GM15510 (cell line): Measurements from ENCODE around the gene TBCD.

Source experiments
- POLR2A ChIP-seq: IDR thresholded peaks from 3 replicates; pipeline ENCODE4 v1.6.1; 2011; ENCODE audit warnings: borderline replicate concordance; ENCODE audit not compliant: insufficient read length; ENCODE audit errors: extremely low read depth

Gene TBCD

DNA sequence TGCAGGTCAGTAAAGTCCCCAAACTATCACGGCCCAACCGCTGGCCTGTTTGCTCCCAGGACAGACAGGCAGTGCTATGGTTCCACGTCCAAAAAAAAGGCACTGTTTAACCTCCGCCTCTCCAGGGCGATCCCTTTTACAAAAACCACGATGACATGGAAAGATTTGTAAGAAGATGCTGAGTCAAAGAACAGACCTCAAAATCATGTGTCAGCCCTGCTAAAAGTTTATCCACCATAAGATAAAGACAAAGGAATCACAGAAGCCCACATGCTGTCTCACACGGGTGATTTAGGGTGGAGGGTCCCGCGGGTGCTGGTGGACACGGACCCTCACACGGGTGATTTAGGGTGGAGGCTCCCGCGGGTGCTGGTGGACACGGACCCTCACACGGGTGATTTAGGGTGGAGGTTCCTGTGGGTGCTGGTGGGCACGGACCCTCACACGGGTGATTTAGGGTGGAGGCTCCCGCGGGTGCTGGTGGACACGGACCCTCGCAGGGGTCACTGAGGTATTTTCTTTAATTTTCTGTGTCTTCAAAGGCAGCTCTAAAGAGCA, 210.4 kb downstream of the TBCD start:
- TF ChIP-seq POLR2A: no peak

DNA sequence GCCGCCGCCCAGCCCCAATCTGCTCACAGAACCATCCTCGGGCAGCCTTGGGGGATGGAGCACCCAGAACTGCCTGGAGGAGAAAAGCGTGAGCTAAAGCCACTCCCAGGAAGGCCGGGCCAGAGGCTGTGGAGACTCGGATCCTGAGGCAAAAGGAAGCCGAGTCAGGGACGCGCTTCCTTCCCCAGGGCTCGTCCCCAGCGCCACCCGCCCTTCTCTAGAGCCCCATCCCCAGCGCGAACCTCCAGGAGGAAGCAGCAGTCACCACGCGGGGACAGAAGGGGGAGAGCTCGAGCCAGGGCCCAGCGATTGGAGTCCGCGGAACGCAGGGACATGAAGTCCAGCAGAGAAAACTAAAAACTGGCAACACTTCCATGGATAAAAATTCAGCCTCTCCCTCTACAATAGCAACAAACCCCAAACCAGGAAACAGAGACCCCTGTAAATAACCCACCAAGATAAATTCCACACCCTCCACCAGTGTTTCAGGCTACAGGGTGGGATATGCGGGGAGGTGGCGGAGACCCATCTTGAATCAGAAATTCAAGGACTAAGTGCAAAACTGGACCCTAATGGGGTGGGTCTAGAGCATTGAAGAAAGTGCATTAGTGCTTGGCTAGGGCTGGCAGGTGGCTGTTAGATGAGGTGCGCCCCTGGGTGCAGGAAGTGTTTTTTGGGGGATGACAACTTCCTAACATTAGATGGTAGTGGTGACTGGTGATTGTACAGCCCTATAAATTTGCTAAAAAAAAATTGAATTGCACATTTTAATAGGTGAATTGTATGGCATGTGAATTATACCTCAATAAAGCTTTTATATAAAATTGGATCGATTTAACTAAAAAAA, 211.5 kb downstream of the TBCD start:
- TF ChIP-seq POLR2A: no peak

GRCh38 chr17:82964851-82965341, 213.0 kb downstream of the TBCD start:
- TF ChIP-seq POLR2A: no peak

DNA sequence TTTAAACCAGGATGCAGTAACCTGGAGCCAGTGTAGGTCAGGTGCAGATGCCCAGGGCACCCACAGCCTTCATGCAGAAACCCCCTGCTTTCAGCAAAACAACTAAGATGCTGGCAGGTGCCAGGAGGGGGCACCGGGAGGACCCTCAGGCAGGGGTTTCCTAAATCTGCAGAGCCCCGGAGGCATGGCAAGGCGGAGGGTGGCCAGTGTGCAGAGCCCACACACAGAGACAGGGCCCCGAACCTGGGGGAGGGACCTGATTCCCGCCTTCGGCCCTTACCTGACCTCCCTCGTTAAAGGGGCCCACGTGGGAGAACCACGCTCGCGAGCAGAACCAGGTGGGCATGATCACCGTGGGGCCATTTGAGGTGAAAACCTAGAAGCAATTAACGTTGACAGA, 213.5 kb downstream of the TBCD start:
- TF ChIP-seq POLR2A: no peak

GRCh38 chr17:82966415-82966814, 214.6 kb downstream of the TBCD start:
- TF ChIP-seq POLR2A: no peak

GRCh38 chr17:82967268-82968032, 215.6 kb downstream of the TBCD start:
- TF ChIP-seq POLR2A: no peak

DNA sequence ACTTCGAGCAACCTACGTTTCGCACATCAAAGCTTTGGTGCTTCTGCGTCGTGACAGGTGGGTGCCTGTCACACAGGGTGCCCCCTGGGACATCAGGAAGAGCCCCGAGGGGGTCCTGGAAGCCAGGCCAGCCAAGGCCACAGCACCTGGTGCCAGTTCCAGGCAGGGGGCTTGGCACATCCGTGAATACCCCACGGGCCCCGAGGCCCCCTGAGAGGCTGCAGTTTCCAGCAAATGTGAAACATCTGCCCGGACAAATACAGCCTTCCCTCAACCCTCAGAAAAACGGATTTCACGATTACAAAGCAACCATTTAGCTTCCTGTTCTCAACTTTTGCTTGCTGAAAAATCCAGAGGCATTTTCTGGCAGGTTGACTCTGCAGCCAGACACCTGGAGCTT, 218.2 kb downstream of the TBCD start:
- TF ChIP-seq POLR2A: no peak

- TF ChIP-seq POLR2A: no peak
These were observed 219.1 kb downstream of the TBCD start for GRCh38 chr17:82970818-82971590.

DNA sequence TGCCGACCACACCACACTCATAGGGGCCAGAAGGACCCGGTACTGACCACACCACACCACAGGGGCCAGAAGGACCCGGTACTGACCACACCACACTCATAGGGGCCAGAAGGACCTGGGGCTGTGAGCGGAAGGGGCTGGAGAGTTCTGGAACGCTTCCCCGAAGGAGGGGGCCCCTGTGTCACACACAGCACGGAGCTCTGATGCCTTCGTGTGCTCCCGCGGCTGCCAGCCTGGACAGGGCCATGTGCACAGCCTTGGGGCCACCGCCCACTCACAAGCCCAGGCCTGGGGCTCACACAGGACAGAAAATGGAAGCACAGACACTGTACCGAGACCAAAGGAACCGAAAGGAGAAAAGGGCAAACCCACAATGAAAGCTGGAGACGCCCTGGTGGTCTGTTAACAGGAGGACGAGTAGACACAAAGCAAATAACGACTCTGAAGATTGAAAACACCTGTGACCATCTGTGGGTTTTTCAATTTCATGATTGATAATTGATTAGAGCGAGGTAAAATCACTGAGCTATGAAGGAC, 221.0 kb downstream of the TBCD start:
- TF ChIP-seq POLR2A: no peak

GRCh38 chr17:82973456-82974135, 221.7 kb downstream of the TBCD start:
- no peak for TF ChIP-seq POLR2A

DNA sequence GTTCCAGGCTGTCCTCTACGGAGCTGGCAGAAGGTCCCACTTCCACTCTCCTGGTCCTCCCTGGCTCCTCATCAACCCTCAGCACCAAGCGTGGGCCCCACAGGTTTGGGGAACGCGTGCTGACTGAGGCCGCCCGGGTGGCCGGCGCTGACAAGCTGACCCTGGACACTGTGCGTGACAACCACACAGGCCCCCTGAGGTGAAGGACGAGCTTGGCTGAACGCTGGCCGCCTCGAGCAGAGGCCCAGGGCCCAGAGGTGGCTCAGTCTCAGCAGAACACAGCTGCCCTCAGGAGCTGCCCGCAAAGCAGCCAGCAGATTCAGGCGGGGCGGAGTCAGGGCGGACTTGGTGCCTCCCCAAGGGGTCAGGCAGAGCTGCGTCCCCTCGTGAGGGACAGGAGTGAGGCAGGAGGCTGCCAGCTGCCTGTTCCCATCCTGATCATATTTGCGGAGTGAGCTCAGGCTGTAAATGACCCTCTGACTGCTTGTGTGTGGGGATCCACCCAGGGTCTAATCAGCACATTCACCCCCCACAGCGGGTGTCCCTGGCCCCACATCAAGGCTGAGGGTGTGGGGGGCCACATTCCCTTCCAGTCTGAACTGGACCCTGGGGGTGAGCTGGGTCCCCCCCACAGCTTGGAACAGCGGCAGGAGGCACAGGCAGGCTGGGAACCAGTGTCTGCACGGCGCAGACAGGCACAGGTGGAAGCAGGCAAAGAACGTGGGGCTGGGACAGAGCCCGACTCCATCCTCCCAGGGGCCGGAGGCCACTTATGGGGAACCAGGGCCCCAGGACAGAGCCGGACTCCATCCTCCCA, 222.5 kb downstream of the TBCD start:
- TF ChIP-seq POLR2A: no peak

- no peak for TF ChIP-seq POLR2A
These were observed 225.2 kb downstream of the TBCD start for GRCh38 chr17:82976982-82977488.

DNA sequence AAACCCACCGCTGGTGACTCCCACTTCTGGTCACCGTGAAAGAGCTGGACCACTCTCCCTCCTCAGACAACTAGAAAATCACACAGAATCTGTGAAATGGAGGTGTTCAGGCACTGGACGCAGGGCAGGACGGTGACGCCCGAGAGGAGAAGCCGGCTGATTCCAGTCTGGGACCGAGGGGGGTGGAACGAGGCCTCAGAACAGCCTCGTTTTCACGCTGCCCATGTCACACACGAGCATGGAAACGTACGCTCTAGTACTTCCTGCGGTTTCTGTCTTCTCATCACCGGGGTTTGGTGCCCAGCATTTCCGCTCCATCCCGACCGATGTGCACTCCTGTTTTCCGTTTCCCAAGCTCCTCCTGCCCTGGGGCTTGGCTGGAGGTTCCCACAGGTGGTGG, 225.7 kb downstream of the TBCD start:
- TF ChIP-seq POLR2A: no peak
